Transverse colon (tissue), 4 donors: Measurements from ENCODE around the gene IFITM5. TPM values are rescaled to one million over a fixed set of nuclear protein-coding genes. Genes with fewer than 3 reads are reported as not detected.

Experiments used
- DNase-seq: peaks from one replicate; pipeline ENCODE4 v3.0.0-alpha.2; 2019
- H3K27ac ChIP-seq, 4 donors: fragments of 200-600 bp; sonication (generic); 2 replicates each; pipeline ENCODE4 v1.5.1; 2016 to 2018; ENCODE audit warnings: inconsistent platforms in 4 of 4
- H3K27me3 ChIP-seq: fragments of 200-600 bp; sonication (generic); 2 replicates; pipeline ENCODE4 v1.5.1; 2017; ENCODE audit warnings: inconsistent platforms
- H3K36me3 ChIP-seq, 4 donors: fragments of 200-600 bp; sonication (generic); 2 replicates each; pipeline ENCODE4 v1.5.1; 2017 to 2019; ENCODE audit warnings: inconsistent platforms in 4 of 4
- H3K4me1 ChIP-seq, 4 donors: fragments of 200-600 bp; sonication (generic); 2 replicates each; pipeline ENCODE4 v1.5.1; 2017 to 2020; ENCODE audit warnings: inconsistent platforms in 4 of 4
- H3K4me3 ChIP-seq, 4 donors: fragments of 200-600 bp; sonication (generic); 1 replicate in 1 of 4; 2 replicates in 3 of 4; pipeline versions ENCODE4 v1.5.1 to v1.6.1; 2017 to 2019; ENCODE audit warnings: inconsistent platforms in 4 of 4
- H3K9me3 ChIP-seq, 2 donors: fragments of 200-600 bp; sonication (generic); 2 replicates each; pipeline ENCODE4 v1.5.1; 2017 to 2019; ENCODE audit warnings: inconsistent platforms in 2 of 2
- EP300 ChIP-seq: sonication (generic); formaldehyde crosslinking; IDR thresholded peaks from one replicate; pipeline ENCODE4 v1.6.1; 2017; ENCODE audit warnings: antibody characterized with exemption, low read depth
- POLR2A ChIP-seq: fragments of 450-650 bp; IDR thresholded peaks from one replicate; pipeline ENCODE4 v1.6.1; 2016; ENCODE audit warnings: antibody characterized with exemption, mild to moderate bottlenecking, moderate library complexity
- POLR2AphosphoS5 ChIP-seq, 3 donors: sonication (generic); formaldehyde crosslinking; IDR thresholded peaks; one replicate each; pipeline ENCODE4 v1.6.1; 2016; ENCODE audit warnings: antibody characterized with exemption in 3 of 3
- WGBS, 2 donors: methylation state at CpG; one replicate each; pipeline ENCODE4 v1.1.5; 2018; ENCODE audit warnings: low coverage in 1 of 2; 5-methylcytosine and 5-hydroxymethylcytosine counted together
- in situ Hi-C, 4 donors: fragments of 200-750 bp; cut with MboI; loops; one replicate each; pipeline versions ENCODE4 v1.15.0 to v1.15.1; 2017; ENCODE audit warnings: low sequenced_read_pairs in 3 of 4, low pct_ligation_motif_present in 1 of 4, low pct_unique_long_range_greater_than_20kb in 1 of 4
- intact Hi-C: fragments of 100-400 bp; cut with DNase I; formaldehyde crosslinking; loops from one replicate; pipeline ENCODE4 v1.15.1; 2023; ENCODE audit warnings: low total_unique reads
- total RNA-seq, 4 donors: library from RNA; depleted of rRNA; stranded (reverse); fragments of >200 nt; gene quantifications; one replicate each; pipeline ENCODE4 v1.1.0, GENCODE V29; 2016
- TF ChIP-seq, protein P1 (sequence below), 5 experiments: fragments of 200-600 bp in 3 of 5; fragments of 450-650 bp in 2 of 5; sonication (generic) in 3 of 5; IDR thresholded peaks; 1 replicate in 2 of 5; 2 replicates in 3 of 5; pipeline ENCODE4 v1.5.1; 2016 to 2017; ENCODE audit warnings: antibody characterized with exemption in 5 of 5, inconsistent platforms in 3 of 5, mild to moderate bottlenecking in 2 of 5, moderate library complexity in 1 of 5

IFITM5 gene
- not detected for total RNA-seq

GRCh38 chr11:299081-299891 lies at the start of gene IFITM5:
IFITM5 (minus strand) TSS chr11:299526; CDS start chr11:299490, 36 bp downstream.
- H3K27ac ChIP-seq, result no peak within 1 kb of the TSS
- peaks cover 0 to 12% (median 5%) of the 10 kb centered on the region in 4 donors for H3K4me1 ChIP-seq
- H3K36me3 ChIP-seq, result no peaks in the 10 kb centered on the region
- TF ChIP-seq, protein P1, sequence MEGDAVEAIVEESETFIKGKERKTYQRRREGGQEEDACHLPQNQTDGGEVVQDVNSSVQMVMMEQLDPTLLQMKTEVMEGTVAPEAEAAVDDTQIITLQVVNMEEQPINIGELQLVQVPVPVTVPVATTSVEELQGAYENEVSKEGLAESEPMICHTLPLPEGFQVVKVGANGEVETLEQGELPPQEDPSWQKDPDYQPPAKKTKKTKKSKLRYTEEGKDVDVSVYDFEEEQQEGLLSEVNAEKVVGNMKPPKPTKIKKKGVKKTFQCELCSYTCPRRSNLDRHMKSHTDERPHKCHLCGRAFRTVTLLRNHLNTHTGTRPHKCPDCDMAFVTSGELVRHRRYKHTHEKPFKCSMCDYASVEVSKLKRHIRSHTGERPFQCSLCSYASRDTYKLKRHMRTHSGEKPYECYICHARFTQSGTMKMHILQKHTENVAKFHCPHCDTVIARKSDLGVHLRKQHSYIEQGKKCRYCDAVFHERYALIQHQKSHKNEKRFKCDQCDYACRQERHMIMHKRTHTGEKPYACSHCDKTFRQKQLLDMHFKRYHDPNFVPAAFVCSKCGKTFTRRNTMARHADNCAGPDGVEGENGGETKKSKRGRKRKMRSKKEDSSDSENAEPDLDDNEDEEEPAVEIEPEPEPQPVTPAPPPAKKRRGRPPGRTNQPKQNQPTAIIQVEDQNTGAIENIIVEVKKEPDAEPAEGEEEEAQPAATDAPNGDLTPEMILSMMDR (IDR thresholded peaks at IDR 0.05), result no peak
- TF ChIP-seq POLR2A (no peak), POLR2AphosphoS5 (IDR thresholded peaks at IDR 0.05) (no peak), EP300 (no peak)
- intact Hi-C loops (no loop called here), in situ Hi-C loops (no loop called here)
- DNase-seq, result no peak
- WGBS, 2 donors, result 74% methylated on average over 34 of the region's 40 CpGs; no CpG with 5 or more reads in 1 of the 2 donors
- peaks cover 31% of the 10 kb centered on the region for H3K27me3 ChIP-seq
- H3K4me3 ChIP-seq, result no peak within 1 kb of the TSS
- H3K9me3 ChIP-seq, result no peaks in the 10 kb centered on the region

DNA sequence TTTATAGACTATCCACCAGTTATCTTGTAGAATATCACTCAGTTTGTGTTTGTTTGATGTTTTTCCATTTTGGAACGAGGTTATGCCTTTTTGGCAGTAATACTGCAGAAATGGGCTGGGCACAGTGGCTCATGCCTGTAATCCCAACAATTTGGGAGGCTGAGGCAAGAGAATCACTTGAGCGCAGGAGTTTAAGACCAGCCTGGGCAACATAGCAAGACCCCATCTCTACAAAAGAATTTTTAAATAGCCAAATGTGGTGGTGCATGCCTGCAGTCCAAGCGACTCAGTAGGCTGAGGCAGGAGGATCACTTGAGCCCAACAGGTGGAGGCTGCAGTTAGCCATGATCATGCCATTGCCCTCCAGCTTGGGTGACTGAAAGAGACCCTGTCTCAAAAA lies 47.2 kb upstream of the IFITM5 start:
- intact Hi-C loops, result no loop called here
- Histone ChIP-seq H3K9me3 (no peaks in the 10 kb centered on the region), H3K4me3 (no peak overlapping the region), H3K27me3 (no peaks in the 10 kb centered on the region), H3K4me1 (peaks cover 0 to 11% (median 0%) of the 10 kb centered on the region in 4 donors), H3K36me3 (no peaks in the 10 kb centered on the region), H3K27ac (no peak overlapping the region)
- 69 to 79% methylated on average over 2 to 3 of the region's 3 CpGs for WGBS, 2 donors
- no peak for DNase-seq
- TF ChIP-seq POLR2AphosphoS5 (IDR thresholded peaks at IDR 0.05) (no peak), POLR2A (no peak), EP300 (no peak)
- TF ChIP-seq, protein P1 (IDR thresholded peaks at IDR 0.05), result no peak
- in situ Hi-C loops, result no loop called here

DNA sequence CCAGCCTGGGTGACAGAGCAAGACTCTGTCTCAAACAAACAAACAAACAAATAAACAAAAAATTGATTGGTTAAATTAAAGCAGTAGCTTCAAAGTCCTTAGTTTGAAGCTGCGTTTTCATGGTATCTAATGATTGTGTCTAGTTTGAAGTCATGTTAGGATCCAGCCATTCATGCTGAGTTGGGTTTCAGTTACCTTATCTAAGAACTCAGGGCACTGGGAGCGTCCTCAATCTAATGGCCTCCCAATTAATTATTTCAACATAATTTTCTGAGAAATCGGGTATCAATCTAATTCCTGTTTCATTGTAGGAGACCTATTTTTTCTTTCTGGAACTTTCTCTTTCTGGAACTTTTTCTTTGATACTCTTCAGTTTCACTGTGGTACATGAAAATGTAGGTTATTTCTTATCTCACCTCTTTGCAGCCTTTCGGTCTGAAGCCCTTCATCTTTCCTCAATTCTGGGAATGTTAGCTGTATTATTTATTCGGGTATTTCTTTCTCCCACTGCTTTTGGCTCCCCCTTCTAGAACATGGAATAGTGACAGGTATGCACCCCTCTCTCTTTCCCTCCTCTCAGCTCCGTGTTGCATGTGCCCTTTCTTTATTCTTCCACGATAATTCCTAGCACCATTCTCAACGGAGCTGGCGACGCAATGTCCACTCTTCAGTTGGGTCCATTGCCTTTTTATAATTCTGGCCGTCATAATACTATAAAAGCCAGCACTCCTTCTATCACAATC lies 45.7 kb upstream of the IFITM5 start:
- no peak for DNase-seq
- WGBS, 2 donors, result 87% methylated on average over 11 of the region's 11 CpGs

DNA sequence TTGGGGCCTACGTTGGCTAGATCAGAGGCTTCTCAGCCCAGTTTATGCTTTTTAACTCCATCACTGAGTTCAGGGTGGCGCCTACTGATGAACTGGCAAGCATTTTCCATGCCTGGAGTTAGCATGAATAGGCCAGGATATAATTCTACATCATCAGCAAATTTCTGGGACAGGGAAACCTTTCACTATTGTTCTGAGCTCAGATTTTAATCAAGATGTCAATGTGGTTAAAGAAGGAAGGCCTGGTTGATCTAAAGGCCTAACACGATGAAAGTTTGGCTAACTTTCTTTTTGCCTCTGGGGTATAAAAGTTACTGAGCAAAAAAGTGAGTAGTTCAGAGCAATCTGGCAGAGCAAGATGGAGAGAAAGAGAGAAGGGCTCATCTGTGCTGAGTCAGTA lies 43.0 kb upstream of the IFITM5 start:
- Histone ChIP-seq H3K36me3 (no peaks in the 10 kb centered on the region), H3K4me1 (no peaks in the 10 kb centered on the region), H3K27me3 (no peaks in the 10 kb centered on the region), H3K27ac (no peak overlapping the region), H3K4me3 (no peak overlapping the region), H3K9me3 (no peaks in the 10 kb centered on the region)
- 79 to 82% methylated on average over 3 of the region's 3 CpGs for WGBS, 2 donors
- no peak for DNase-seq
- intact Hi-C loops (no loop called here), in situ Hi-C loops (no loop called here)
- TF ChIP-seq POLR2A (no peak), POLR2AphosphoS5 (IDR thresholded peaks at IDR 0.05) (no peak), EP300 (no peak)
- TF ChIP-seq, protein P1 (IDR thresholded peaks at IDR 0.05), result no peak

More for the DNA sequence above, 45.7 kb upstream of the IFITM5 start:
- in situ Hi-C loops (no loop called here), intact Hi-C loops (no loop called here)
- no peaks in the 10 kb centered on the region for H3K27me3 ChIP-seq
- H3K36me3 ChIP-seq, result no peaks in the 10 kb centered on the region
- no peak overlapping the region for H3K27ac ChIP-seq
- no peaks in the 10 kb centered on the region for H3K9me3 ChIP-seq
- H3K4me1 ChIP-seq, result no peaks in the 10 kb centered on the region
- no peak for TF ChIP-seq POLR2AphosphoS5 (IDR thresholded peaks at IDR 0.05)
- H3K4me3 ChIP-seq, result no peak overlapping the region
